ENCODE results near the gene ANXA2R. TPM values are rescaled to one million over a fixed set of nuclear protein-coding genes. Genes with fewer than 3 reads are reported as not detected.
A peak's percentile ranks its signal among the peaks of the same experiment; 100 is the strongest.
"Not testable (repeated sequence)": the region's sequence is repeated elsewhere in the genome, so short reads cannot be mapped to it uniquely, and the experiment has no call there.

ANXA2R gene
- total and polyA plus RNA-seq, 2 experiments from 2014 or later, result 0.56 to 1.2 TPM

DNA sequence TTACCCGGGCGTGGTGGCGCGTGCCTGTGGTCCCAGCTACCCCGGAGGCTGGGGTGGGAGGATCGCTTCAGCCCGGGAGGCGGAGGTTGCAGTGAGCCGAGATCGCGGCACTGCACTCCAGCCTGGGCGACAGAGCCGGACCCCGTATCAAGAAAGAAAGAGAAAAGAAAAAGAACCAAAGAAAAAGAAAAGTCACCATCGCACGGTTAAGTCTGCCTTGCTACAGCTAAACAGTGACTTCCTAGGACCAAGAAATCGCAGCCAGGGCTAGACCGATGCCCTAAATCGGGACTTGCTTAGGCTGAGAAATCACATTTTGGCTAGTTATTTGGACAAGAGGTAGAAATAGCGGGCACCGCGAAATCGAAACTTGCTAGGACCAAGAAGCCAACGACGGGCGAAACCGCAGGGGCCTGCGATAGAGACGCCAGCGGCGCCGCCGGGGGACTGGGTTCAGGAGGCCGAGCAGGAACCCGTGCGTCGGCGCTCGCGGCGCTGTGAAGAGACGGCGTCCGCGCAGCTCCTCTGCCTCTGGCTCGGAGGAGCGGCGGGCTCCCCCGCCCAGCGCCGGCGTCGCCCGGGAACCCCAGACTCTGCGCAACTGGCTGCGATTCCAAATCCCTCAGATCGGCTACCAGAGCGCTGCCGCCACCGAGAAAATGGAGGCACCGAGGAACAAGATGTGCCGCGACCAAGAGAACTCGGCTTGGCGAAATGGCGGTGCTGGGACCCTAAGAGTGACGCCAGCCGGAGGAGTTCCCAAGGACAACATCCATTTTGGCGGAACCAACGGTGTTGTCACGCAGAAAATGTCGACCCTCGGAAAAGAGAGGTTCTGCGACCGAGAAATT, 26.1 kb upstream of the ANXA2R start:
- DNase-seq, result peak; percentile 88
- H2AFZ ChIP-seq, result peak overlapping the region; percentile 79
- H3K27me3 ChIP-seq (replicated peaks; ENCODE audit: insufficient read depth), result no peaks in the 10 kb centered on the region
- H3K9me3 ChIP-seq (ENCODE audit: low read depth), result no peaks in the 10 kb centered on the region
- no peaks in the 10 kb centered on the region for H4K20me1 ChIP-seq (ENCODE audit: insufficient read depth)
- WGBS, 2 experiments (ENCODE audit: low coverage in 1 of 2, low lambda C conversion rate in 2 of 2, missing lambda C conversion rate in 2 of 2), result 1 to 3% methylated on average over 72 to 74 of the region's 75 CpGs
- H3K4me3 ChIP-seq, result peak overlapping the region; percentile 96
- peak overlapping the region; percentile 99 for H3K9ac ChIP-seq
- peaks cover 24% of the 10 kb centered on the region for H3F3A ChIP-seq (ENCODE audit: insufficient read depth)
- no peaks in the 10 kb centered on the region for H3K9me2 ChIP-seq (ENCODE audit: insufficient read depth)
- in situ Hi-C loops (cut with MboI), result no loop called here
- peak overlapping the region; percentile 94 for H3K4me2 ChIP-seq (ENCODE audit: unreplicated experiment)
- TF ChIP-seq EZH2phosphoT487 (IDR thresholded peaks at IDR 0.05; ENCODE audit: insufficient read depth, low read depth) (no peak), EZH2 (IDR thresholded peaks at IDR 0.05; ENCODE audit: insufficient read depth, poor library complexity, severe bottlenecking) (no peak)
- peaks cover 91% of the 10 kb centered on the region for H3K79me2 ChIP-seq (ENCODE audit: insufficient read depth)
- H3K4me1 ChIP-seq (ENCODE audit: insufficient read depth), result peaks cover 25% of the 10 kb centered on the region
- H3K27ac ChIP-seq, result peak overlapping the region; percentile 99
- no peaks in the 10 kb centered on the region; the same call in 1 of the 2 replicates for H3K36me3 ChIP-seq (ENCODE audit: low read depth)

DNA sequence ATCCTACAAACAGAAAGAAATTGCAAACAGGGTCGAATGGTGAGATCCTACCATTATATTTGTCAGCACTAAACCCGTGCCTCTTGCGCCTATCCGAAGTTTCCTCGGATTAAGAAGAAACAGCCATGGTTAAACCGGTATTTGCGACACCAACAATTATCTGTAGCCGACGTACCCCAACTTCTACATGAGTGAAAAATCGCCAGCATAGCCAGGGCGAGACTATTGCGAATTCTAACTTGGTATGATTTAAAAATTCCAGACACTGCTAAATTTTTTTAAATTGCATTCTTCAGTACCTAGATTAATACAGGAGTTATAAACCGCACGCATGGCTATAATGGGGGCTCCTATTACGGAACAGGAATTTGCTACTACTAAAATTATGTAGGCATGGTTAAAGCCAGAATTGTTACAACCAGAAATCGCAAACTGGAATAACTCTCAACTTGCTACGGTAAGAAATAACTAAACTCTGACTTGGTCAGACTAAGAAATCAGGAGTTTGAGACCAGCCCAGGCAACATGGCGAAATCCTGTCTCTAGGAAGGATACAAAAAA, 25.3 kb upstream of the ANXA2R start:
- H2AFZ ChIP-seq, result peak overlapping the region; percentile 79
- peak overlapping the region; percentile 99 for H3K27ac ChIP-seq
- no peaks in the 10 kb centered on the region for H3K9me2 ChIP-seq (ENCODE audit: insufficient read depth)
- no peaks in the 10 kb centered on the region for H4K20me1 ChIP-seq (ENCODE audit: insufficient read depth)
- H3K36me3 ChIP-seq (ENCODE audit: low read depth), result no peaks in the 10 kb centered on the region; the same call in 1 of the 2 replicates
- peak overlapping the region; percentile 94 for H3K4me2 ChIP-seq (ENCODE audit: unreplicated experiment)
- no peaks in the 10 kb centered on the region for H3K27me3 ChIP-seq (replicated peaks; ENCODE audit: insufficient read depth)
- H3K4me3 ChIP-seq, result peak overlapping the region; percentile 96
- H3K9me3 ChIP-seq (ENCODE audit: low read depth), result no peaks in the 10 kb centered on the region
- in situ Hi-C loops (cut with MboI), result no loop called here
- peak overlapping the region; percentile 99 for H3K9ac ChIP-seq
- H3K4me1 ChIP-seq (ENCODE audit: insufficient read depth), result peaks cover 28% of the 10 kb centered on the region
- 0 out of 2 replicates have a peak, but pooled peaks have one; percentile 38 for TF ChIP-seq EZH2phosphoT487 (IDR thresholded peaks at IDR 0.05; ENCODE audit: insufficient read depth, low read depth)
- no peak for TF ChIP-seq EZH2 (IDR thresholded peaks at IDR 0.05; ENCODE audit: insufficient read depth, poor library complexity, severe bottlenecking)
- peaks cover 91% of the 10 kb centered on the region for H3K79me2 ChIP-seq (ENCODE audit: insufficient read depth)
- peaks cover 28% of the 10 kb centered on the region for H3F3A ChIP-seq (ENCODE audit: insufficient read depth)
- 3 to 5% methylated on average over 18 of the region's 18 CpGs for WGBS, 2 experiments (ENCODE audit: low coverage in 1 of 2, low lambda C conversion rate in 2 of 2, missing lambda C conversion rate in 2 of 2)
- peak; percentile 54 for DNase-seq

DNA sequence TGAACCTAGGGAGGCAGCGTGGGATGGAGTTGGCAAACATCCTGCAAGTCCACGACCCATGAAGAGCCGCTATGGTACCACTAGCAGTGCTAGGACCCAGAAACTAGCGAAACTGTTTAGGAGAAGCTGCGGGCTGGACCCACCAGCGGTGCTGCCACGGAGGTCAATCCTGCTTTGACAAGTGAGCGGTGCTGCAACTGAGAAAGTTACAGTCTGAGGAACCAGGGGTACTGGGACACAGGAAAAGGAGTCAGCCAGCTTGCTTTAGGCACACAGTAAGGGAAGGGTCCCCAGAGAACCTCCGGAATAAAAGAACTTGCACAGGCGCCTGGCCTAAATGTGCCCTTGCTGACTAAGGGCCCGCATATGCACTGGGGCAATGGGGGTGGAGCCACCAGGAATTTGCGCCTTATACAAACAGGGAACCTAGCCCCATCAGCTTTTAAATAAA, 23.6 kb upstream of the ANXA2R start:
- TF ChIP-seq EZH2phosphoT487 (IDR thresholded peaks at IDR 0.05; ENCODE audit: insufficient read depth, low read depth), result no peak
- no peak for TF ChIP-seq EZH2 (IDR thresholded peaks at IDR 0.05; ENCODE audit: insufficient read depth, poor library complexity, severe bottlenecking)
- Histone ChIP-seq H3K9me3 (ENCODE audit: low read depth) (no peaks in the 10 kb centered on the region), H3K27ac (peak overlapping the region; percentile 99), H3K9me2 (ENCODE audit: insufficient read depth) (no peaks in the 10 kb centered on the region), H3K9ac (no peak overlapping the region), H3K4me1 (ENCODE audit: insufficient read depth) (peaks cover 13% of the 10 kb centered on the region), H2AFZ (no peak overlapping the region), H3K27me3 (replicated peaks; ENCODE audit: insufficient read depth) (no peaks in the 10 kb centered on the region), H3K79me2 (ENCODE audit: insufficient read depth) (peaks cover 91% of the 10 kb centered on the region), H4K20me1 (ENCODE audit: insufficient read depth) (no peaks in the 10 kb centered on the region), H3K36me3 (ENCODE audit: low read depth) (no peaks in the 10 kb centered on the region), H3F3A (ENCODE audit: insufficient read depth) (peaks cover 28% of the 10 kb centered on the region), H3K4me3 (no peak overlapping the region), H3K4me2 (ENCODE audit: unreplicated experiment) (no peak overlapping the region)
- peak; percentile 9 for DNase-seq
- in situ Hi-C loops (cut with MboI), result no loop called here
- 97% methylated on average over 12 of the region's 12 CpGs for WGBS, 2 experiments (ENCODE audit: low coverage in 1 of 2, low lambda C conversion rate in 2 of 2, missing lambda C conversion rate in 2 of 2)

DNA sequence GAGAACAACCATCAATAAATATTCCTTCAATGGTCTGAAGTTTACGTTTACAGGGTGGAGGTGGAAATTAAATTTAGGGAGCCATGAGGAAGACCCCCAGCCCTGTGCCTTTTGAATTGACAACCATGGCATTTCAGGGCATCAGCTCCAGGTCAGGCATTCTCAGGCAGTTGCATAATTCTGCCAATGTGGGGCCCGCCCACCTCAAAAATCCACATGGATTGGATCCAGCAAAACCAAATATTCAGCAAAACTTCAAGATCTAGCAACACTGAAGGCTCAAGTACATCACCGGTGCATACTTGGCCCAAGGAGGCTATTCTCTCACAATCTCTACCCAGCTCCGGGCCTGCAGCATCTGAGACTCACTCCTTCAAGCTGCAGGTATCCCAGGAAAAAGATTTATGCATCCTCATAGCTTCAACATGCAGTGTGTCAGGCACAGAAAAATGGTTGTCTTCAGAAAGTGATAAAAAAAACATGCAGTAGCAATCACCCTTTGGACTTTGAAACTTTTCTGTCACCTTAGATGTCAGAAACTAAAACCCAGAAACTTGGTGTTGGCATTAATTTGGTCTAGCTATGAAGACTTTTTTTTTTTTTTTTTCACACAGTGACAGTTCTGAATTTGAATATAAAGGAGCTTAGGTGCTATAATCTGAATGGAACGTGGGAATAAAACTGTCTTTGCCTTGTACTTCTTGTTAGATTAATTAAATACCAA, 21.4 kb upstream of the ANXA2R start:
- WGBS, 2 experiments (ENCODE audit: low coverage in 1 of 2, low lambda C conversion rate in 2 of 2, missing lambda C conversion rate in 2 of 2), result 56% methylated on average over 5 of the region's 5 CpGs
- no peaks in the 10 kb centered on the region for H3K36me3 ChIP-seq (ENCODE audit: low read depth)
- no peaks in the 10 kb centered on the region for H3K9me3 ChIP-seq (ENCODE audit: low read depth)
- no peaks in the 10 kb centered on the region for H3K27me3 ChIP-seq (replicated peaks; ENCODE audit: insufficient read depth)
- peaks cover 20% of the 10 kb centered on the region for H3F3A ChIP-seq (ENCODE audit: insufficient read depth)
- peak; percentile 66 for DNase-seq
- H3K9me2 ChIP-seq (ENCODE audit: insufficient read depth), result no peaks in the 10 kb centered on the region
- in situ Hi-C loops (cut with MboI), result no loop called here
- H3K4me1 ChIP-seq (ENCODE audit: insufficient read depth), result peaks cover 14% of the 10 kb centered on the region
- no peak overlapping the region for H2AFZ ChIP-seq
- no peaks in the 10 kb centered on the region for H4K20me1 ChIP-seq (ENCODE audit: insufficient read depth)
- H3K79me2 ChIP-seq (ENCODE audit: insufficient read depth), result peaks cover 93% of the 10 kb centered on the region
- 0 out of 2 replicates have a peak overlapping the region, but pooled peaks have one; percentile 3 for H3K4me3 ChIP-seq
- H3K27ac ChIP-seq, result peak overlapping the region; percentile 39
- H3K4me2 ChIP-seq (ENCODE audit: unreplicated experiment), result peak overlapping the region; percentile 37
- TF ChIP-seq EZH2phosphoT487 (IDR thresholded peaks at IDR 0.05; ENCODE audit: insufficient read depth, low read depth) (no peak), EZH2 (IDR thresholded peaks at IDR 0.05; ENCODE audit: insufficient read depth, poor library complexity, severe bottlenecking) (no peak)
- peak overlapping the region; percentile 6; the same call in 1 of the 2 replicates for H3K9ac ChIP-seq

DNA sequence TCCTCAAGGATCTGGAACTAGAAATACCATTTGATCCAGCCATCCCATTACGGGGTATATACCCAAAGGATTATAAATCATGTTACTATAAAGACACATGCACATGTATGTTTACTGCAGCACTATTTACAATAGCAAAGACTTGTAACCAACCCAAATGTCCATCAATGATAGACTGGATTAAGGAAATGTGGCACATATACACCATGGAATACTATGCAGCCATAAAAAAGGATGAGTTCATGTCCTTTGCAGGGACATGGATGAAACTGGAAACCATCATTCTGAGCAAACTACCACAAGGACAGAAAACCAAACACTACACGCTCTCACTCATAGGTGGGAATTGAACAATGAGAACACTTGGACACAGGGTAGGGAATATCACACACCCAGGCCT, 19.9 kb upstream of the ANXA2R start:
- H2AFZ ChIP-seq; in situ Hi-C loops (cut with MboI); H3K27me3 ChIP-seq (replicated peaks; ENCODE audit: insufficient read depth); H3K27ac ChIP-seq; H3K36me3 ChIP-seq (ENCODE audit: low read depth); H3K9ac ChIP-seq; H3K4me3 ChIP-seq; H3K9me3 ChIP-seq (ENCODE audit: low read depth); DNase-seq; H3K9me2 ChIP-seq (ENCODE audit: insufficient read depth); H4K20me1 ChIP-seq (ENCODE audit: insufficient read depth); H3K4me2 ChIP-seq (ENCODE audit: unreplicated experiment): not testable (repeated sequence)
- 100% methylated on average over 2 of the region's 2 CpGs for WGBS, 2 experiments (ENCODE audit: low coverage in 1 of 2, low lambda C conversion rate in 2 of 2, missing lambda C conversion rate in 2 of 2)
- peaks cover 15% of the 10 kb centered on the region for H3F3A ChIP-seq (ENCODE audit: insufficient read depth)
- H3K79me2 ChIP-seq (ENCODE audit: insufficient read depth), result peaks cover 95% of the 10 kb centered on the region
- H3K4me1 ChIP-seq (ENCODE audit: insufficient read depth), result peaks cover 14% of the 10 kb centered on the region

DNA sequence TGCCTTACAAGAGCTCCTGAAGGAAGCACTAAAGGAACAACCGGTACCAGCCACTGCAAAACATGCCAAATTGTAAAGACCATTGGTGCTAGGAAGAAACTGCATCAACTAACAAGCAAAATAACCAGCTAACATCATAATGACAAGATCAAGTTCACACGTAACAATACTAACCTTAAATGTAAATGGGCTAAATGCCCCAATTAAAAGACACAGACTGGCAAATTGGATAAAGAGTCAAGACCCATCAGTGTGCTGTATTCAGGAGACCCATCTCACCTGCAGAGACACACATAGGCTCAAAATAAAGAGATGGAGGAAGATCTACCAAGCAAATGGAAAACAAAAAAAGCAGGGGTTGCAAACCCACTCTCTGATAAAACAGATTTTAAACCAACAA, 15.0 kb upstream of the ANXA2R start:
- H3K9ac ChIP-seq; H3K9me3 ChIP-seq (ENCODE audit: low read depth); H4K20me1 ChIP-seq (ENCODE audit: insufficient read depth); H3K4me2 ChIP-seq (ENCODE audit: unreplicated experiment); in situ Hi-C loops (cut with MboI); H3K27ac ChIP-seq; H3K4me3 ChIP-seq; H3K27me3 ChIP-seq (replicated peaks; ENCODE audit: insufficient read depth); H2AFZ ChIP-seq; H3K9me2 ChIP-seq (ENCODE audit: insufficient read depth); DNase-seq; H3K36me3 ChIP-seq (ENCODE audit: low read depth); H3K4me1 ChIP-seq (ENCODE audit: insufficient read depth); H3F3A ChIP-seq (ENCODE audit: insufficient read depth): not testable (repeated sequence)
- 68 to 82% methylated on average over 2 of the region's 2 CpGs for WGBS, 2 experiments (ENCODE audit: low coverage in 1 of 2, low lambda C conversion rate in 2 of 2, missing lambda C conversion rate in 2 of 2)
- H3K79me2 ChIP-seq (ENCODE audit: insufficient read depth), result peaks cover 100% of the 10 kb centered on the region
